ENCODE measurements around the gene WDR48. TPM values are rescaled to one million over a fixed set of nuclear protein-coding genes. Genes with fewer than 3 reads are reported as not detected.

Gene WDR48
- 10 to 100 TPM; 26.2 to 31.3 (median 29.8) TPM for total RNA-seq

DNA sequence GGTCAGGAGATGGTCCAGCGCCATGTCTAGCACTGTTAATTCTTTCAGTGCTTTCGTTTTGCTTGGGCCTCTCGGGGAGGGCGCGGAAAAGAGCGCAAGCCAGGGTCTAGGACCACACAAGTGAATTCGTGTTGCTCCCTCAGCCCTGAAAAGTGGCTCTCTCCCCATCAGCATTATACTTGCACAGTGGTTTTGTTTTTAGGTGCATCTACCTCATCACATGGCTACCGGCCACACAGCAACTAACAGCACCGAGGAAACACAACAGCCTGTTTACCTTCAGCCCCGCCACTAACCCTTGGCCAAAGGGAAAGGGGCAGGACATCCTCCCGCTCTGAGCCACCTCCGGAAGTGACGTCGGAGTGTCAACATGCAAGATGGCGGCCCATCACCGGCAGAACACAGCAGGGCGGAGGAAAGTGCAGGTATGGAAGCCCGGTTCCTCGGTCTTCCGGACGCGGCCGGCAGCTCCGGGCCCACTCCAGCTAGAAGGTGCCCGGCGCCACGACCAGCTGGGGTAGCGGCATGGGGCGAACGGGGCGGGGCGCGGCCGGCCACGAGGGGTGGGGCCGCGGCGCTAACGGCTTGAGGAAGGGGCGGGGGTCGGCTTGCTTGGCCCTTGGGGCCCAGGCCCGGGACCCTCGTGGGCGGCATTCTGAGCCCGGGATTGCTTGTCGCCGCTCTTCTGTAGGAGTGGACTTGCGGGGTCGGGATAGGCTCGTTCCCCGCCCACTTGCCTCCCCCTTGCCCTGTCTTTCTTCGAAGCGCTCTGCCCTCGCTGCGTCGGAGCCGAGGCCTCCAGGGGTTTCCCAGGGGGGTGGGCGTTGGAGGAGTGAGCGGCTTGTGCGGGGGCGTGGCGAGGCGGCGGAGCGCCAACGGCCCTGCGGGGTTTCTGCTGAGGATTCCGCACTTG is at the start of gene WDR48, which contains the start of gene SCN11A:
TSS of gene WDR48 (plus strand) at position 368 of the 913 bp plus-strand sequence. CDS start at position 378, 10 bp downstream.
TSS of gene SCN11A (minus strand) at position 296 of the 913 bp plus-strand sequence. CDS start 101,582 bp downstream, outside the sequence.
- no peaks in the 10 kb centered on the region for H3K27me3 Mint-ChIP-seq (ENCODE audit: low read depth)
- peak within 1 kb of the TSS; percentile 92 for H3K4me3 Mint-ChIP-seq
- H3K4me1 Mint-ChIP-seq (ENCODE audit: low read depth): peaks cover 49% of the 10 kb centered on the region
- ATAC-seq (peak; percentile 98), DNase-seq (peak; percentile 87)
- no peaks in the 10 kb centered on the region for H3K9me3 Mint-ChIP-seq
- H3K36me3 Mint-ChIP-seq (ENCODE audit: insufficient read depth): no peaks in the 10 kb centered on the region

DNA sequence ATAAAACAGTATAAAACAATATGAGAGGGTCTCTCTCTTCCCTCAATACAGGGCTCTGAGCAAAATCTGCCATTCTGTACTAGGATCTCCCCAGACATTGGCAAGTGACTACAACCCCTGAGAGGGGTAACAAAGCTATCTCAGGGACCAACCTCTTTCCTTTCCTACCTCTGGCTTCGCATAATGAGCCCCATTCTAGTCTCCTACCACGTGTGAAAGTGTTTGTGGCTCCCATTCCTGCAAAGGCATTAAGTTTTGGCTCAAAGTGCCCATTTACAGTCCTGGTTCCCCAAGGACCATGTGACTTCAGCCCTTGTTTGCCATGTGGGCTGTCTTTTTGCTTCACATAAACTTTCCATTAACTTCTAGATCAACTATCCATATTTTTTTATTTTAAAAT is 46.5 kb upstream of the WDR48 start:
- DNase-seq (no peak), ATAC-seq (no peak)
- H3K27me3 Mint-ChIP-seq (ENCODE audit: low read depth): peaks cover 16% of the 10 kb centered on the region
- no peaks in the 10 kb centered on the region for H3K9me3 Mint-ChIP-seq
- H3K36me3 Mint-ChIP-seq (ENCODE audit: insufficient read depth): no peaks in the 10 kb centered on the region
- no peak overlapping the region for H3K4me3 Mint-ChIP-seq
- no peaks in the 10 kb centered on the region for H3K4me1 Mint-ChIP-seq (ENCODE audit: low read depth)

DNA sequence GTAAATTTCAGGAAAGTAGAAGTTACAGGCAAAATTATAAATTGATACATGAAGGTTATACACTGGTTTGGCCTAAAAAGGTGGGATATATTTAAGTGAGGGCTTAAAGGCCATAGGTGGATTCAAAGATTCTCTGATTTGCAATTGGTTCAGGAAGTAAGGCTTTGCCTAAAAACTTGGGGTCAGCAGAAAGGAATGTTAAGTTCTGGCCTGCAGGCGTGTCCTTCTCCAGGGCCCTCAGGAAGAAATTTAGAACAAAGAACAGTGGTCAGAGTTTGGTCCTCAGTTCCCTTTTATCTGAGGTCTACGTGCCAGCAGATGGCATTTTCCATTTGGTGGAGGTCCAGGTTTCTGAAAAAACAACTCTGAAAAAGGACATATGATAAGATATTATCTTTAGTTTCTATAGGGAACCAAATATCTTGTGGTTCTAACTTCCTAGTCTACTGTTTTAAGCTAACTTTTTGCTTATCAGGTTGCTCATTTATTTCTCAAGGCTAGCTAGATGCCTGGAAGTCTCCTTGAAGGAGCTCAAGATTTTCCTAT is 40.6 kb upstream of the WDR48 start:
- DNase-seq: no peak
- Mint-ChIP-seq H3K9me3 (no peaks in the 10 kb centered on the region), H3K27me3 (ENCODE audit: low read depth) (peaks cover 16% of the 10 kb centered on the region), H3K4me3 (no peak overlapping the region), H3K4me1 (ENCODE audit: low read depth) (no peaks in the 10 kb centered on the region), H3K36me3 (ENCODE audit: insufficient read depth) (no peaks in the 10 kb centered on the region)
- no peak for ATAC-seq

DNA sequence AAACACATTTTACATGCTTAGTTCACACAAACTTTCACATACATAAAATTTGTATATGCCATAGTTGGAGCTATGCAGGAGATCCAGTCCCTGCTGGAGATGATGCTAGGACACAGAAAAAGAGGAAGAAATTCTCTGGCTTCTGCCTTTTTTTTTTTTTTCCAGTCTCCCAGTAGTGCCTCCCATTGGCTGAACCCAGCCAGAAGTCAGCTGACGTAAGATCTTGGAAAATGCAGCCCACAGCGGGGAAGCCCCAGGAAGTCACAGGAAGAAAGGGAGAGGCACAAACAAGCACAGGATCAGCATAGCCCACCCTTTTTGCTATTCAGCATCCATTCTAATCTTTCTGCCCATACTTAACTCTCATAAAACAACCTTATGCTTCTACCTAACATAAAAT is 38.5 kb upstream of the WDR48 start:
- peaks cover 12% of the 10 kb centered on the region for H3K27me3 Mint-ChIP-seq (ENCODE audit: low read depth)
- no peaks in the 10 kb centered on the region for H3K9me3 Mint-ChIP-seq
- no peak overlapping the region for H3K4me3 Mint-ChIP-seq
- ATAC-seq (no peak), DNase-seq (no peak)
- no peaks in the 10 kb centered on the region for H3K36me3 Mint-ChIP-seq (ENCODE audit: insufficient read depth)
- no peaks in the 10 kb centered on the region for H3K4me1 Mint-ChIP-seq (ENCODE audit: low read depth)

DNA sequence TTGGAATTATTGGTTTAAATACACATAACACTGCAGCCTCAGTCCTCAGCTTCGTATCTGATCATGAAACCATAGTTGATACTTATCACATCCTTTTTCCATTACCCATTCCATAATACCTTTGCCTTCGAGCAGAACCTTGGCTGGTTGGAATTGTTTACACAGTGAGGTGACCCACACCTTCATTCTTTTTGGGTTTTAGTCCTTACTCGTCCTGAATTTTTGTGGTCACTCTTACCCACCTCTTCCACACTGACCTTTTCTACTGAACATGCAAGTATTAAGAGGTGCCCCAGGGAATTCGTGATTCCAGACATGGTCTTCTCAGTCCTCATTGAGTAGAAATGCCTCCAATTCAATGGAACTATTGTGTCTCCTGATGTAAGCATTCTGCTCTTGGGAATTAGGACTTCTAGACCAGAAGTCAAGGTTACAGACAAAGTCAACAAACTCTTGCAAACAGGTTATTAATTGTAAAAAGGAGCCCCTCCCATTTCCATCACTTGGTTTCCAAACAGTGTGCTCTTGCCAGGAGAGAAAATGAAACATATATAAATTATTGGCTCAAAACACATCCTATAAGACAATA is 37.8 kb upstream of the WDR48 start:
- Mint-ChIP-seq H3K36me3 (ENCODE audit: insufficient read depth) (no peaks in the 10 kb centered on the region), H3K4me1 (ENCODE audit: low read depth) (no peaks in the 10 kb centered on the region), H3K27me3 (ENCODE audit: low read depth) (peaks cover 15% of the 10 kb centered on the region), H3K9me3 (no peaks in the 10 kb centered on the region), H3K4me3 (no peak overlapping the region)
- DNase-seq (no peak), ATAC-seq (no peak)

DNA sequence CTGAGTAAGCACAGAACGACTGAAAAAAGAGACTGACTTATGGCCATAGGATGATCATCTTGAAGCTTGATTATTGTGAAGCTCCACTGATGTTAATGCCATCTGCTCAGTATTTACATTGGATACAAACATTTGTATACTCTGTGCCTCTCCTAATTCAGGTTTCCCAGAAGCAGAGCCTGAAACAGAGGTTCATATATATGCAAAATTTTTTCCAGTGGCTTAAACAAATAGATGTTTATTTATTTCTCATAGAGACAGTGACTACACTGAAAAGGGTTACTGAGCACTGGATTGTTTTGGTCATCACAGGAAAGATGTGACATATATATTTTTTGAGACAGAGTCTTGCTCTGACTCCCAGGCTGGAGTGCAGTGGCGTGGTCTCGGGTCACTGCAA is 36.4 kb upstream of the WDR48 start:
- Mint-ChIP-seq H3K36me3 (ENCODE audit: insufficient read depth) (no peaks in the 10 kb centered on the region), H3K4me1 (ENCODE audit: low read depth) (no peaks in the 10 kb centered on the region)
- ATAC-seq: no peak

DNA sequence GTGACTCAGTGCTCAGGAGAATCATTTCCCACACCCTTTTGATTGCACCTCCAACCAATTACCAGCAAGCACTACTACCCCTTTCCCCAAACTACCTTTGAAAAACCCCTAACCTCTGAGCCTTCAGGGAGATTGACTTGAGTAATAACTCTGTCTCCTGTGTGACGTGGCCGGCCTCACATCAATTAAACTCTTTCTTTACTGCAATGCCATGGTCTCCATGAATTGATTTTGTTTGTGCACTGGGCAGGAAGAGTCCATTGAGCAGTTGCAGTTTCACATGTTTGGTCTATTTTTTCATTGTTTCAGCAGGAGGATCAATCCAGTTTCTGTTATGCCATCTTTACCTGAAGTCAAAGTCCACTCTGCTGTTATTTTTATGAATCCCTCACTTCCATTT is 32.5 kb upstream of the WDR48 start:
- peaks cover 20% of the 10 kb centered on the region for H3K27me3 Mint-ChIP-seq (ENCODE audit: low read depth)

More for the DNA sequence above, 36.4 kb upstream of the WDR48 start:
- Mint-ChIP-seq H3K27me3 (ENCODE audit: low read depth) (peaks cover 20% of the 10 kb centered on the region), H3K4me3 (no peak overlapping the region), H3K9me3 (no peaks in the 10 kb centered on the region)
- DNase-seq: no peak

DNA sequence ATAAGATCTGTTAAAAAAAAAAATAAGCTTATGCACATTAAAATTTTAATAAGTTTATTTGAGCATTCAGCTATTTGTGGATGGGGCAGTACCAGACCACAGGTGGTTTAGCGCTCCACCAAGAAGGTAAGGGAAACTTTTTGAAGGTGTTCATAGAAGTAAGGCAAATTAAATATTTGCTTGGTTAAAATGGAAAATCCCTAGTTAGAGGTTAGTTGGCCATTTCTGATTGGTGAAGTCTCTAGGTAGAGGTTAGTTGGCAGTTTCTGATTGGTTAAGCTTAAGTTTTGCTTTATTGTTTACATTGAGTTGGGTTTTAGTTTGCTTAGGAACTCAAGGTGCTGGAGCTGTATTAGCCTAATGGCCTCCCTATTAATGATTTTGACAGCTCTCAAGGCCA is 30.8 kb upstream of the WDR48 start:
- ATAC-seq (no peak), DNase-seq (no peak)
- Mint-ChIP-seq H3K27me3 (ENCODE audit: low read depth) (peaks cover 19% of the 10 kb centered on the region), H3K9me3 (no peaks in the 10 kb centered on the region), H3K4me1 (ENCODE audit: low read depth) (no peaks in the 10 kb centered on the region), H3K4me3 (no peak overlapping the region), H3K36me3 (ENCODE audit: insufficient read depth) (no peaks in the 10 kb centered on the region)

More for the DNA sequence above, 32.5 kb upstream of the WDR48 start:
- no peak for ATAC-seq
- DNase-seq: no peak
- Mint-ChIP-seq H3K4me3 (no peak overlapping the region), H3K9me3 (no peaks in the 10 kb centered on the region), H3K36me3 (ENCODE audit: insufficient read depth) (no peaks in the 10 kb centered on the region), H3K4me1 (ENCODE audit: low read depth) (no peaks in the 10 kb centered on the region)

DNA sequence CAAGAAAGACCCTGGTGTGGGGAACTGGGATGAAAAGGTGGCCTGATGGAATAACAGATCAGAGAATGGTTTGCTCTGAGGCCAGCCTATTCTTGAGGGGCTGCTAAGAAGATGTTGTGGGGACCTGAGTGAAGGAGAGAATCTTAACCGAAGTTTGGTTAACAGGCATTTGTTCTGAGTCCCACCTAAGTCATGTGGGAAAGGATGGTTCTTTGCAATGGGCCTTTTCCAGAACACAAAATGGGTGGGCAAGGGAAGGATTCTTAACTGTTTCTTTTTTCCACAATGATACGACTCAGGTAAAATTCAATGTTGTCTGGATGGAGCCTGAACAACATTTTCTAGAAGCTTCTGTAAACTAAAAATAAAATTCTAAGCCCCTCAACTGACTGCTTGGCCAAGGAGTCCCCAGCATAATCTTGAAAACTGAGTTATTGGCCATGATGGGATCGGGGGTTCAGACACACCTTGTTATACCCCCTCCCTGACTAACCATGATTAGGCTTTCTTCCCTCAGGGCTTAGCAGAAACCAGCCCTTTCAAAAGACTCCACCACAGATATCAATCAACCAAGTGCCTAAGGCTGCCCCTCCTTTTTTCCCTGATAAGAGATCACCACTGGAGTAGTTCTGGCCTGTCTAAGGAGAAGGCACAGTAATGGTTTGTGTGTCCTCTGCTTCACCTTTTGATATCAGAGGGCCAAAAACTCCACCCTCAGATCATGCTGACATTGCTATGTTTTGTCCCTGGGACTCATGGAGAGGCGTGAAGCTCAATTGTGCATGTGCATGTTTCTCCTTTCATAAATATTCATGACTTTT is 30.1 kb upstream of the WDR48 start:
- H3K4me1 Mint-ChIP-seq (ENCODE audit: low read depth): no peaks in the 10 kb centered on the region
- H3K36me3 Mint-ChIP-seq (ENCODE audit: insufficient read depth): no peaks in the 10 kb centered on the region
- peaks cover 19% of the 10 kb centered on the region for H3K27me3 Mint-ChIP-seq (ENCODE audit: low read depth)
- H3K4me3 Mint-ChIP-seq: no peak overlapping the region
- H3K9me3 Mint-ChIP-seq: no peaks in the 10 kb centered on the region
- DNase-seq: no peak
- no peak for ATAC-seq

DNA sequence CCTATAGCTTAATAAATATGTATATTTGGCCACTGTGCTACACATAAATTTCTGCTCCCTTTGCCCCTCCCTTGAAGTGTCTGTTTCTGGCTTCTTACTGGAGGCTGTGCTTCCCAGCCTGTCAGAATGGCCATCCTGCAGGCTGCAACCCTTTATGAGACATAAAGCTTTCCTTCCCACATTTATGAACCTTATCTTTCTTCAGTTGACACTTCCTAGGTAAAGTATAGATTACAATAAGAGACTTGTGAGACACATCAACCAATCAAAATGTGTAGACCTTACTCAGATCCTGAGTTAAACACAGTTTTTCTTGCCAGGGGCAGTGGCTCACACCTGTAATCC is 29.6 kb upstream of the WDR48 start:
- Mint-ChIP-seq H3K4me1 (ENCODE audit: low read depth) (no peaks in the 10 kb centered on the region), H3K9me3 (no peaks in the 10 kb centered on the region), H3K4me3 (no peak overlapping the region), H3K36me3 (ENCODE audit: insufficient read depth) (no peaks in the 10 kb centered on the region), H3K27me3 (ENCODE audit: low read depth) (peaks cover 19% of the 10 kb centered on the region)
- no peak for ATAC-seq
- DNase-seq: no peak

DNA sequence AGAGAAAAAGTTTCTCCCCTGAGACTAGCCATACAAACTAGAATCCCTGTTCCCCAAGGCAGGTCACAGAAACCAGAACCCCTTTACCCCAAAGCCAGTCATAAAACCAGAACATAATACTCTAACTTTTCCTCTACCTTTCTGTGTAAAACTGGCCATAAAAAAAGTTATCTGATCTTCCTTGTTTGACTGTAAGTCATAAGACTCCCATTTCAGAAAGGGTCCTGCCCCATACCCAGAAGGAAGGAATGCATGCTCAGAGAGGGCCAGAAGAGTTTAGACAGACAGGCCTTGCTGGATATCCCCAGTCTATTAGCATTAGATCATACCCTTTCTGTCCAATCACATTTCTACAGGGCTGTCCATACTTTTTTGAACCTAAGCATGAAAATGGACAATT is 27.3 kb upstream of the WDR48 start:
- no peaks in the 10 kb centered on the region for H3K4me1 Mint-ChIP-seq (ENCODE audit: low read depth)
- H3K9me3 Mint-ChIP-seq: no peaks in the 10 kb centered on the region
- H3K36me3 Mint-ChIP-seq (ENCODE audit: insufficient read depth): no peaks in the 10 kb centered on the region
- H3K4me3 Mint-ChIP-seq: no peak overlapping the region
- no peak for ATAC-seq
- peaks cover 6% of the 10 kb centered on the region for H3K27me3 Mint-ChIP-seq (ENCODE audit: low read depth)
- no peak for DNase-seq

DNA sequence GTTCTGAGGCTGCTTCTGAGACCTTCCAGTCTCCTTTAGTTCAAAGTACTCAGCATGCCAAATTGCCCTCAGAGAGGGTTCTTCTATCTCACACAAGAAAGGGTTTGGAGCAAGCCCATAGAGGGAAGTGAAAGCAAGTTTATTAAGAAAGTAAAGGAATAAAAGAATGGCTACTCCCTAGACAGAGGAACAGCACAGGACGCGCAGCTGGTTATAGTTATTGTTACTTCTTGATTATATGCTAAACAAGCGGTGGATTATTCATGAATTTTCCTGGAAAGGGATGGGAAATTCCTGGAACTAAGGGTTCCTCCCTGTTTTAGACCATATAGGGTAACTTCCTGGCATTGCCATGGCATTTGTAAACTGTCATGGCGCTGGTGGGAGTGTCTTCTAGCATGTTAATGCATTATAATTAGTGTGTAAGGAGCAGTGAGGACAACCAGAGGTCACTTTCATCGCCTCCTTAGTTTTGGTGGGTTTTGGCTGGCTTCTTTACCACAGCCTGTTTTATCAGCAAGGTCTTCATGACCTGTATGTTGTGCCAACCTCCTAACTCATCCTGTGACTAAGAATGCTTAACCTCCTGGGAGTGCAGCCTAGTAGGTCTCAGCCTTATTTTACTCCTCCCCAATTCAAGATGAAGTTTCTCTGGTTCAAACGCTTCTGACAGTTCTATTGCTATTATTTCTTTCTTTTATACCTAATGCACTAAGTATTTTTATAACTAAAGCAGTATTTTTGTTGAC is 26.4 kb upstream of the WDR48 start:
- Mint-ChIP-seq H3K9me3 (no peaks in the 10 kb centered on the region), H3K36me3 (ENCODE audit: insufficient read depth) (no peaks in the 10 kb centered on the region), H3K4me3 (no peak overlapping the region), H3K27me3 (ENCODE audit: low read depth) (peaks cover 3% of the 10 kb centered on the region), H3K4me1 (ENCODE audit: low read depth) (no peaks in the 10 kb centered on the region)
- no peak for DNase-seq
- ATAC-seq: no peak

DNA sequence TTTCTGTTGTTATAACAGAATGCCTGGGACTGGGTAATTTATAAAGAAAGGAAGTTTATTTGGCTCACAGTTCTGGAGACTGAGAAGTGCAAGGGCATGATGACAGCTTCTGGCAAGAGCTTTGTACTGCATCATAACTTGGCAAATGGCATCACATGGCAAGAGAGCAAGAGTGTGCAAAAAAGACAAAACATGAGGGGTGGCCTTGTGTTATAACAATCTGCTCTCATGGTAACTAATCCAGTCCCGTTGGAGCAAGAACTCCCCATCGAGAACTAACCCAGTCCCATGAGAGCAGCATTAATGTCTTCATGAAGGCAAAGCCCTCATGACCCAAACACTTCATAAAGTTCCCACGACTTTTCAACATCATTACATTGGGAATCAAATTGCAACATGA is 23.3 kb upstream of the WDR48 start:
- DNase-seq: no peak
- Mint-ChIP-seq H3K4me3 (no peak overlapping the region), H3K27me3 (ENCODE audit: low read depth) (no peaks in the 10 kb centered on the region), H3K9me3 (no peaks in the 10 kb centered on the region), H3K4me1 (ENCODE audit: low read depth) (no peaks in the 10 kb centered on the region), H3K36me3 (ENCODE audit: insufficient read depth) (no peaks in the 10 kb centered on the region)
- ATAC-seq: no peak

DNA sequence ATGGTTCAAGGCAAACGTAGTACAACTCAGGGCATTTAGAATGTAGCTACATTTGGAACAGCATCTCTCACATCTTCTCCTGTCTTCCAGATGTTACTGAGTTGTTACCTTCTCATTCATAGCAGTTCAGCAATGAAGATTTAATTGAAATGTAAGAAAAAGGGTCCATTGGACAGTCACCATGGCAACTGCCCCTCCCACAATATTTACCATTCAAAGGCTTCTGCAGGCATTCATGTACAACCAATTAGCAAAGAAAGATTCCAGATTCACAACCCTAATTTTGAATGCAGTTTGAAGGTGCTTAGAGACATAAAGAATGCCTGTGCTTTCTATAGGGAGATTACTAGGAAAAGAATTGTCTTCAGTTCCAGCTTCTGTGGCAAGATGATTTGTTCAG is 22.3 kb upstream of the WDR48 start:
- H3K4me3 Mint-ChIP-seq: no peak overlapping the region
- ATAC-seq (no peak), DNase-seq (no peak)
- H3K9me3 Mint-ChIP-seq: no peaks in the 10 kb centered on the region
- no peaks in the 10 kb centered on the region for H3K36me3 Mint-ChIP-seq (ENCODE audit: insufficient read depth)
- H3K4me1 Mint-ChIP-seq (ENCODE audit: low read depth): no peaks in the 10 kb centered on the region
- no peaks in the 10 kb centered on the region for H3K27me3 Mint-ChIP-seq (ENCODE audit: low read depth)

Data from activated T-cell treated with anti-CD3 and anti-CD28 coated beads, Interleukin-2, amount 50 U/mL, for 4 hours (primary cell).